ENCODE results near the gene HDGF. TPM values are rescaled to one million over a fixed set of nuclear protein-coding genes. Genes with fewer than 3 reads are reported as not detected.

HDGF gene
- total and polyA plus RNA-seq, 7 experiments from 2014 or later = 25.0 to 224 (median 90.9) TPM

GRCh38 chr1:156768610-156769295 is 17.3 kb upstream of the HDGF start:
- H3K9me3 ChIP-seq (ENCODE audit: control insufficient read depth in 2 of 3, low read length in 3 of 3) = no peaks in the 10 kb centered on the region
- H3K4me3 Mint-ChIP-seq = no peak overlapping the region
- H3K27me3 Mint-ChIP-seq = no peaks in the 10 kb centered on the region
- ChIA-PET POLR2A (interaction anchor here (0.5 to 5.9 kb wide), 5 partner anchors 17 to 1059 kb away, joined by 3 to 74 read pairs (median 9); partner anchors contain the start of genes HDGF, ISG20L2, METTL25B and MRPL24), CTCF (interaction anchor here (1.2 to 2.7 kb wide), 2 partner anchors 41 to 43 kb away, joined by 3 to 12 read pairs; no protein-coding TSS in a partner anchor)
- peak overlapping the region in 3 of 9 donors; percentile 56 to 91 (median 88) for H3K27ac Mint-ChIP-seq
- peaks cover 0 to 30% (median 4%) of the 10 kb centered on the region in 3 experiments for H3K36me3 ChIP-seq (ENCODE audit: control insufficient read depth in 2 of 3, insufficient read depth in 3 of 3, low read length in 3 of 3)
- H3K27me3 ChIP-seq (ENCODE audit: control insufficient read depth in 2 of 2, insufficient read depth in 2 of 2, low read length in 2 of 2) = no peaks in the 10 kb centered on the region
- no peak for ATAC-seq
- intact Hi-C loops (cut with micrococcal nuclease) = no loop called here
- H3K36me3 Mint-ChIP-seq = peaks cover 9 to 34% (median 21%) of the 10 kb centered on the region in 5 donors
- peak overlapping the region; percentile 98 for H3K27ac ChIP-seq (ENCODE audit: low read depth, low read length)
- DNase-seq = no peak
- peak overlapping the region; percentile 89 for H3K4me3 ChIP-seq (ENCODE audit: low read length)
- H3K9me3 Mint-ChIP-seq = peaks cover 0 to 3% (median 0%) of the 10 kb centered on the region in 11 donors
- H3K4me1 Mint-ChIP-seq = peaks cover 44 to 60% (median 52%) of the 10 kb centered on the region in 7 donors
- peaks cover 26 to 46% of the 10 kb centered on the region in 2 donors for H3K4me1 ChIP-seq (ENCODE audit: control insufficient read depth in 2 of 2, insufficient read depth in 2 of 2, low read length in 2 of 2)

GRCh38 chr1:156767879-156768604 is 16.6 kb upstream of the HDGF start:
- ChIA-PET POLR2A (interaction anchor here (0.5 to 5.9 kb wide), 14 partner anchors 16 to 1058 kb away, joined by 3 to 74 read pairs (median 7); partner anchors contain the start of genes HDGF, ISG20L2, MEF2D and METTL25B), CTCF (interaction anchor here (1.2 to 2.7 kb wide), 2 partner anchors 41 to 42 kb away, joined by 3 to 12 read pairs; no protein-coding TSS in a partner anchor)
- Mint-ChIP-seq H3K27ac (peak overlapping the region in 2 of 9 donors; percentile 88 to 91), H3K4me3 (no peak overlapping the region), H3K4me1 (peaks cover 42 to 53% (median 45%) of the 10 kb centered on the region in 7 donors), H3K9me3 (peaks cover 0 to 3% (median 0%) of the 10 kb centered on the region in 11 donors), H3K36me3 (peaks cover 5 to 28% (median 19%) of the 10 kb centered on the region in 5 donors), H3K27me3 (no peaks in the 10 kb centered on the region)
- DNase-seq = peak in 3 of 9 donors; percentile 33 to 66 (median 53)
- Histone ChIP-seq H3K27me3 (ENCODE audit: control insufficient read depth in 2 of 2, insufficient read depth in 2 of 2, low read length in 2 of 2) (no peaks in the 10 kb centered on the region), H3K27ac (ENCODE audit: low read depth, low read length) (peak overlapping the region; percentile 98), H3K9me3 (ENCODE audit: control insufficient read depth in 2 of 3, low read length in 3 of 3) (no peaks in the 10 kb centered on the region), H3K36me3 (ENCODE audit: control insufficient read depth in 2 of 3, insufficient read depth in 3 of 3, low read length in 3 of 3) (peaks cover 0 to 24% (median 4%) of the 10 kb centered on the region in 3 experiments), H3K4me3 (ENCODE audit: low read length) (peak overlapping the region; percentile 89), H3K4me1 (ENCODE audit: control insufficient read depth in 2 of 2, insufficient read depth in 2 of 2, low read length in 2 of 2) (peaks cover 26 to 41% of the 10 kb centered on the region in 2 donors)
- intact Hi-C loops (cut with micrococcal nuclease) = loop anchor here (1.0 to 2.0 kb wide), 16 partner anchors 17 to 909 kb away; partner anchors contain the start of genes HDGF (in 2 of the 2), ISG20L2 (in 2 of the 2), METTL25B (in 2 of the 2) and MRPL24 (in 2 of the 2)
- no peak for ATAC-seq

GRCh38 chr1:156767101-156767878 is 15.8 kb upstream of the HDGF start, which contains the start of gene PRCC:
Gene PRCC (plus strand): TSS chr1:156767535. CDS start chr1:156767772, 237 bp downstream.
- CTCF ChIA-PET = interaction anchor here (1.1 to 2.7 kb wide), 4 partner anchors 15 to 42 kb away, joined by 3 to 12 read pairs (median 4); partner anchors contain the start of gene MRPL24
- Mint-ChIP-seq H3K27ac (peak within 1 kb of the TSS in 3 of 9 donors; percentile 13 to 91 (median 88)), H3K27me3 (no peaks in the 10 kb centered on the region), H3K36me3 (peaks cover 0 to 21% (median 18%) of the 10 kb centered on the region in 5 donors), H3K4me3 (no peak within 1 kb of the TSS), H3K9me3 (peaks cover 0 to 3% (median 0%) of the 10 kb centered on the region in 11 donors), H3K4me1 (peaks cover 35 to 46% (median 37%) of the 10 kb centered on the region in 7 donors)
- POLR2A ChIA-PET = interaction anchor here (0.6 to 5.9 kb wide), 16 partner anchors 11 to 832 kb away, joined by 3 to 74 read pairs (median 5); partner anchors contain the start of genes HDGF, ISG20L2, MEF2D and METTL25B
- Histone ChIP-seq H3K36me3 (ENCODE audit: control insufficient read depth in 2 of 3, insufficient read depth in 3 of 3, low read length in 3 of 3) (peaks cover 0 to 18% (median under 1%) of the 10 kb centered on the region in 3 experiments), H3K9me3 (ENCODE audit: control insufficient read depth in 2 of 3, low read length in 3 of 3) (no peaks in the 10 kb centered on the region), H3K27ac (ENCODE audit: low read depth, low read length) (peak within 1 kb of the TSS; percentile 98), H3K4me3 (ENCODE audit: low read length) (peak within 1 kb of the TSS; percentile 89), H3K4me1 (ENCODE audit: control insufficient read depth in 2 of 2, insufficient read depth in 2 of 2, low read length in 2 of 2) (peaks cover 23 to 36% of the 10 kb centered on the region in 2 donors), H3K27me3 (ENCODE audit: control insufficient read depth in 2 of 2, insufficient read depth in 2 of 2, low read length in 2 of 2) (no peaks in the 10 kb centered on the region)
- peak; percentile 83 to 100 (median 98) for DNase-seq
- ATAC-seq = peak; percentile 94
- intact Hi-C loops (cut with micrococcal nuclease) = loop anchor here (1.0 to 2.0 kb wide), 16 partner anchors 16 to 908 kb away; partner anchors contain the start of genes HDGF (in 2 of the 2), ISG20L2 (in 2 of the 2), METTL25B (in 2 of the 2) and MRPL24 (in 2 of the 2)

- Histone ChIP-seq H3K36me3 (ENCODE audit: control insufficient read depth in 2 of 3, insufficient read depth in 3 of 3, low read length in 3 of 3) (peaks cover 0 to 14% (median 0%) of the 10 kb centered on the region in 3 experiments), H3K27ac (ENCODE audit: low read depth, low read length) (peak overlapping the region; percentile 98), H3K9me3 (ENCODE audit: control insufficient read depth in 2 of 3, low read length in 3 of 3) (no peaks in the 10 kb centered on the region), H3K4me1 (ENCODE audit: control insufficient read depth in 2 of 2, insufficient read depth in 2 of 2, low read length in 2 of 2) (peaks cover 19 to 36% of the 10 kb centered on the region in 2 donors), H3K27me3 (ENCODE audit: control insufficient read depth in 2 of 2, insufficient read depth in 2 of 2, low read length in 2 of 2) (no peaks in the 10 kb centered on the region), H3K4me3 (ENCODE audit: low read length) (peak overlapping the region; percentile 58)
- POLR2A ChIA-PET = interaction anchor here (0.6 to 5.9 kb wide), 16 partner anchors 10 to 831 kb away, joined by 3 to 74 read pairs (median 5); partner anchors contain the start of genes HDGF, ISG20L2, MEF2D and METTL25B
- DNase-seq (peak in 1 of 9 donors; percentile 22), ATAC-seq (no peak)
- Mint-ChIP-seq H3K27ac (peak overlapping the region in 2 of 9 donors; percentile 13 to 51), H3K4me1 (peaks cover 30 to 39% (median 36%) of the 10 kb centered on the region in 7 donors), H3K9me3 (peaks cover 0 to 3% (median 0%) of the 10 kb centered on the region in 11 donors), H3K27me3 (no peaks in the 10 kb centered on the region), H3K4me3 (no peak overlapping the region), H3K36me3 (peaks cover 0 to 19% (median 18%) of the 10 kb centered on the region in 5 donors)
- intact Hi-C loops (cut with micrococcal nuclease) = loop anchor here (1.0 to 2.0 kb wide), 16 partner anchors 15 to 908 kb away; partner anchors contain the start of genes HDGF (in 2 of the 2), ISG20L2 (in 2 of the 2), METTL25B (in 2 of the 2) and MRPL24 (in 2 of the 2)
- CTCF ChIA-PET = interaction anchor here (1.1 to 2.7 kb wide), 4 partner anchors 14 to 41 kb away, joined by 3 to 12 read pairs (median 4); partner anchors contain the start of gene MRPL24
These were observed 15.0 kb upstream of the HDGF start for GRCh38 chr1:156766298-156767100.

- no peaks in the 10 kb centered on the region for H3K27me3 ChIP-seq (ENCODE audit: control insufficient read depth in 2 of 2, insufficient read depth in 2 of 2, low read length in 2 of 2)
- peaks cover 19 to 32% of the 10 kb centered on the region in 2 donors for H3K4me1 ChIP-seq (ENCODE audit: control insufficient read depth in 2 of 2, insufficient read depth in 2 of 2, low read length in 2 of 2)
- no peak for DNase-seq
- no peaks in the 10 kb centered on the region for H3K9me3 ChIP-seq (ENCODE audit: control insufficient read depth in 2 of 3, low read length in 3 of 3)
- Mint-ChIP-seq H3K27ac (no peak overlapping the region), H3K36me3 (peaks cover 0 to 12% (median 10%) of the 10 kb centered on the region in 5 donors), H3K4me1 (peaks cover 22 to 31% (median 28%) of the 10 kb centered on the region in 7 donors), H3K9me3 (peaks cover 0 to 2% (median 0%) of the 10 kb centered on the region in 11 donors), H3K27me3 (no peaks in the 10 kb centered on the region), H3K4me3 (peak overlapping the region in 1 of 10 donors; percentile 38)
- no peak overlapping the region for H3K4me3 ChIP-seq (ENCODE audit: low read length)
- peaks cover 0 to 9% (median 0%) of the 10 kb centered on the region in 3 experiments for H3K36me3 ChIP-seq (ENCODE audit: control insufficient read depth in 2 of 3, insufficient read depth in 3 of 3, low read length in 3 of 3)
- ChIA-PET CTCF (interaction anchor here (1.2 kb wide), 1 partner anchor 18 kb away, joined by 3 read pairs; no protein-coding TSS in a partner anchor), POLR2A (interaction anchor here (1.6 to 4.8 kb wide), 4 partner anchors 11 to 265 kb away, joined by 3 to 53 read pairs (median 25); partner anchors contain the start of genes HDGF, MEF2D and MRPL24)
- ATAC-seq = no peak
- intact Hi-C loops (cut with micrococcal nuclease) = loop anchor here in 1 of 2 donors (2.0 kb wide), 3 partner anchors 309 to 907 kb away; partner anchors contain the start of genes SMG5 and SYT11
- no peak overlapping the region for H3K27ac ChIP-seq (ENCODE audit: low read depth, low read length)
These were observed 14.2 kb upstream of the HDGF start for GRCh38 chr1:156765666-156766065.

Measured in naive thymus-derived CD4-positive, alpha-beta T cell (primary cell).